HTERT RPE-1 (cell line): ENCODE results near the gene TOMM22.
"Not testable (repeated sequence)": the region's sequence is repeated elsewhere in the genome, so short reads cannot be mapped to it uniquely, and the experiment has no call there.

Experiments
- in situ Hi-C: fragments of 300-500 bp; cut with MboI; formaldehyde crosslinking; loops from 4 replicates; pipeline ENCODE4 v1.14.3; 2020; ENCODE audit warnings: low sequenced_read_pairs

The TOMM22 gene

DNA sequence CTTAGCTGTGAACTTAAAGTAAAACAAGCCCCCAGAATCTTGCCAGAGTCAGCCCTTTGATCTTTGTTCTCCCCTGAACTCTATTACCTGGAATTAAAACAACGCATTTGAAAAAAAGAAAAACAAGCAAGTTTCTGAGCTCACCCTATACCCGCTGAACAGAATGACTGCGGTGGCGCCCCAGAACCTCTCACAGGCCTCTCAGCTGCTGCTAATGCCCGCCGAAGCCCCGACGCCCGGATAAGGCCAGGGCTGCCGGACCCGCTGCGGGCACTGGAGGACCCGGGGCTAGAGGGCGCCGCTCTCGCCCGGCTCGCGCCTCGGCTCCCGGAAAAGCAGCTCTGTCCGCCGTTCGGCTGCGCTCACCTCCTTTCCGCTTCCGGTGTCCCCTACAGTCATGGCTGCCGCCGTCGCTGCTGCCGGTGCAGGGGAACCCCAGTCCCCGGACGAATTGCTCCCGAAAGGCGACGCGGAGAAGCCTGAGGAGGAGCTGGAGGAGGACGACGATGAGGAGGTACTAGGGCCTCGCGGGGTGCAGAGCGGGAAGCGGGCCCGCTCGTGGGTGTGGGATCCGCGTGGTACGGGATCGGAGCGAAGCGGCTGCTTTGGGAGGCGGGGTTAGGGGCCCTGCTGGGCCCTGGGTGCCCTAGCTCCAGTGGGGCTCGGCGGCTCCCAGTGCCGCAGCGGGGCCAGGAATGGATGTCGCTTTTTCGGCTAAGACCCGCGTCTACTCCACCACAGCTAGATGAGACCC lies at the start of gene TOMM22:
Gene TOMM22 (plus strand): TSS at position 376 of the 754 bp plus-strand sequence. CDS start 22 bp downstream, at position 398.
- in situ Hi-C loops: no loop called here

DNA sequence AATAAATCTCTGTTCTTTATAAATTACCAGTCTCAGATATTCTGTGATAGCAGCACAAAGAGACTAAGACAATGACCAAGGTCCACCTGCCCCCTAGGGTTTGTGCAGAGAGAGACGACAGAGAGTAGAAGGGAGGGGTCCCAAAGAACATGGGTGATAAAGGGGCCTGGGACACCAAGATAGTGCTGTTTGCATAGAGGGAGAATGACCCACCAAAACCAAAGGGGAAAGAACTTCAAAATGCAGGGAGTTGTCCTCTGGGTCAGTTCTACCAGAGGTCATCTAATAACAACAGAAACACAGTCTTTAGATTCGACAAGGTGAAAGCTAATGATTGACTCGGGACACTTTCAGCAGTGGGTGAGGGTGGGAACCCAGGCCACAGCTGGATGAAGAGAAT lies 49.2 kb upstream of the TOMM22 start:
- in situ Hi-C loops: no loop called here

DNA sequence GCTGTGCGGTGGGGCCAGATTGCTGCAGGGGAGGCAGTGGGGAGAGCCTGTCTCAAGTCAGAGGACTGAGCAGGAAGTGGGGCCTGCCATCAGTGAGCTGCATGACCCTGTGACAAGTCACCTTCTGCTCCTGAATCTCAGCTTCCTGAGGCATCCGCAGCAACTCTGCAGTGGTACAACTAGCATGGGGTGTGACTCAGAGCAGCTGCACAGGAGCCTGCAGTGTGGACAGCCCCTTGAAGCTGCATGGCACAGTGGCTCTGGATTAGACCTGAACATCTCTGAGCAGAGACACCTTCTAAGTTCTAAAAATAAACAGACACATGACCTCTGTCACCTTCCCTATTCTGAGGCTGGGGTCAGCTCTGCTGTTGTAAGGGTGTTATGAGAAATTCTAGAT lies 43.5 kb upstream of the TOMM22 start:
- in situ Hi-C loops: no loop called here

DNA sequence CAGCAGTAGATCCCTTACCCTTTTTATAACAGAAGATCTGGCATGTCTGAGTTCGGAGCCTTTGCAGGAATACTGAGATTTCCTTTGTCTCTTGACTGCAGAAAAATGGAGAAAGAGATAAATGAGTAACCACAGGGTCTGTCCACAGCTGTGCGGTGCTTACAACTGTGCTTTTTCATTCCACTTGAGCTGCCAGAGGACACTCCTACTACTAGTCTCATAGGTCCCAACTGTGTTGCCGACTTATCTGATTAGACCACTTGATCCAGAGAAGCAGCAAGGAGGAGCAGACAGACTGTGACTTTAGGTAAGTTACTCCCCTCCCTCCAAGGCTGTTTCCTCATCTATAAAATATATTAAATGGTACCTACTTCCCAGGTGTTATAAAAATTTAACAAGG lies 43.0 kb upstream of the TOMM22 start:
- in situ Hi-C loops: no loop called here

DNA sequence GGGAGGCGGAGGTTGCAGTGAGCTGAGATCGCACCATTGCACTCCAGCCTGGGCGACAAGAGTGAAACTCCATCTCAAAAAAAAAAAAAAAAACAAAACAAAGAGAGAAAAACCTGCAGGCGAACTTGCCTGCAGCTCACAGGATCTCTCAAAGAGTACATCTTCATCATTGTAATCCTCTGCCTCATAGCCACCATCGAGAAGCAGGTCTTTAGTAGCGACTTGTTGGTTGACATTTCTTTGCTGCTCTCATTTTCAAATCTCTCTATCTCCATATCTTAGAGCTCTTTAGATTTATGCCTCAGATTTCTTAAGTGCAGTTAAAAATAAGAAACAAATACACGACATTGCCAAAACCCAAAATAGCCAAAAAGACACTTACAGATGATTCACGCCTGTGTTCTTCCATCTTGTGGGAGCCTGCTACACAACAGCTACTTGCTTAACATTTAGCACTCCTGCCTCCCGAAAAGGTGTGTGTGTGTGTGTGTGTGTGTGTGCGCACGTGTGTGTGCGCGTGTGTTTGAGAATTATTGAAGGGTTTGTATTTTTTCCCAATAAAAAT lies 40.2 kb upstream of the TOMM22 start:
- in situ Hi-C loops: no loop called here

DNA sequence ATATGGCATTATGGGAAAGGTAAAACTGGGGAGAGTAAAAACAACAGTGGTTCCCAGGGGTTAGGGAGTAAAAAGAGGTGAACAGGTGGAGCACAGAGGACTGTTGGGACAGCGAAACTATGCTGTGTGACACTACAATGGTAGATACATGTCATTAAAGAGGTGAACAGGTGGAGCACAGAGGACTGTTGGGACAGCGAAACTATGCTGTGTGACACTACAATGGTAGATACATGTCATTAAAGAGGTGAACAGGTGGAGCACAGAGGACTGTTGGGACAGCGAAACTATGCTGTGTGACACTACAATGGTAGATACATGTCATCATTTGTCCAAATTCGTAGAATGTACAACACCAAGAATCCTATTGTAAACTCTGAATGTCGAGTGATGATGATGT lies 37.5 kb upstream of the TOMM22 start:
- in situ Hi-C loops: not testable (repeated sequence)

DNA sequence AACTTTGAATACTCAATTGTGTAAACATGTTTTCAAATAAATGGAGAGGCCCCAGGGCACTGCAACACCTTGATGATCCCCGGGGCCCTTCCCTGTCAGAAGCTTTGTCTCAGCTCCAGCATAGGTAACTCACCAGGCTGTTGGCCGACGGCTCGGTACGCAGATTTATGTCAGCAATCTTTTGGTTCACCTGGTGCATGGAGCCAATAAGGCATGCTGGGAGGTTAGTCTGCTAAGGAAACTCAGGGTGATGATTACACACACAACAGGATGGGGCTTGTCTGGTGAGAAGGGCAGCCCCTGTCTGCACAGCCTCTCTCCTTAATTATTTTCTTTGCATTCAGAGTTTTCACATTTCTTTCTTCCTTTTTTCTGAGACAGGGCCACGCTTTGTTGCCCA lies 36.3 kb upstream of the TOMM22 start:
- in situ Hi-C loops: no loop called here

DNA sequence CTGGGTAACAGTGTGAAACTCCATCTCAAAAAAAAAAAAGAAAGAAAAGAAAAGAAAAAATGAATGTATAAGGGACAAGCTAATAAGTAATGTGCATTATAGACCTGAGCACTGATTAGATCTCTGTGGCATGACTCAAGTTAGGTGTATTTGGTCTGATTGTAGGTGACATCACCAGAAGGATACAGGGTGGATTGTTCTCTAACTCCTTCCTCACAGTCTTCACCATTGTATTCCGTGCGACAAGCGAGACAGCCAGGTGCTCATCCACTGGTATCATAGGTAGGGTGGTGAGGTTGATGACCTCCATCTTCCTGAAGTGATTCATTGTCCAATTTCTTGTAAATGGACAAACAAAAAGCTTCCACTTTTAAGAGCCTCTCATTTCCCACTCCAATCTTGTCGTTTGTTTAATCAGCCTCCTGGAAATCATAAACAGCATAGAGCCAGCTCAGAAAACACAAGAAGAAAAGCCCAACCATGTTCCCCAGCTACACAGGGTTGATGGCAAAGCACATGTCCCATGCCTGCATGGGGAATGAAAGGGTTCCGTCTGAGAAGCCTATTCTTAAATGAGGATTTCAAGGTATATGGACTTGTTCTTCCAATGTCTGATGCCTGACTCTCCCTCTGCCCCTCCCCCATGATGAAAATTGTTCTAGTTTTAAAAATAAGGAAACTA lies 31.8 kb upstream of the TOMM22 start:
- in situ Hi-C loops: no loop called here

DNA sequence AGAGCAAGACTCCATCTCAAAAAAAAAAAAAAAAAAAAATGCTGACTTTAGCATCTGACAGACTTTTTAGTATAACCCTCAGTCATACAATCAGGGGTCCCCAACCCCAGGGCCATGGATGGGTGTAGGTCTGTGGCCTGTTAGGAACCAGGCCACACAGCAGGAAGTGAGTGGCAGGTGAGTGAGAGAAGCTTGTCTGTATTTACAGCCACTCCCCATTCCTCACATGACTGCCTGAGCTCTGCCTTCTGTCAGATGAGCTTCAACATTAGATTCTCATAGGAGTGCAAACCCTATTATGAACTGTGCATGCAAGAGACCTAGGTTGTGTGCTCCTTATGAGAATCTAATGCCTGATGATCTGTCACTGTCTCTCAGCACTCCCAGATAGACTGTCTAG lies 28.9 kb upstream of the TOMM22 start:
- in situ Hi-C loops: no loop called here

DNA sequence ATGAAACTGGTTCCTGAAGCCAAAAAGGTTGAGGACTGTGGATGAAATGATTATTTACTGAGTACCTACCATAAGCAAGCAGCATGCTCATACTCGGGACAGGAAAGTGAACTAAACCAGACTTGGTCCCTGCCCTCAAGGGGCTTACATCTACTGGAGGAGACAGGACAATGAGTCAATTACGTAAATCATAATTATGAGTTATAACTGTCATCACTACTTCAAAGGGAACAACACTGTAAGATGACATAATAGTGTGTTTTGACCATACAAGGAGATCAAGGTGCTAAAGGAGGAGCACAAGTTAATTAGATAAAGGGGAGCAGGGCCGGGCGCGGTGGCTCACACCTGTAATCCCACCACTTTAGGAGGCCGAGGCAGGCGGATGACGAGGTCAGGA lies 28.0 kb upstream of the TOMM22 start:
- in situ Hi-C loops: no loop called here

DNA sequence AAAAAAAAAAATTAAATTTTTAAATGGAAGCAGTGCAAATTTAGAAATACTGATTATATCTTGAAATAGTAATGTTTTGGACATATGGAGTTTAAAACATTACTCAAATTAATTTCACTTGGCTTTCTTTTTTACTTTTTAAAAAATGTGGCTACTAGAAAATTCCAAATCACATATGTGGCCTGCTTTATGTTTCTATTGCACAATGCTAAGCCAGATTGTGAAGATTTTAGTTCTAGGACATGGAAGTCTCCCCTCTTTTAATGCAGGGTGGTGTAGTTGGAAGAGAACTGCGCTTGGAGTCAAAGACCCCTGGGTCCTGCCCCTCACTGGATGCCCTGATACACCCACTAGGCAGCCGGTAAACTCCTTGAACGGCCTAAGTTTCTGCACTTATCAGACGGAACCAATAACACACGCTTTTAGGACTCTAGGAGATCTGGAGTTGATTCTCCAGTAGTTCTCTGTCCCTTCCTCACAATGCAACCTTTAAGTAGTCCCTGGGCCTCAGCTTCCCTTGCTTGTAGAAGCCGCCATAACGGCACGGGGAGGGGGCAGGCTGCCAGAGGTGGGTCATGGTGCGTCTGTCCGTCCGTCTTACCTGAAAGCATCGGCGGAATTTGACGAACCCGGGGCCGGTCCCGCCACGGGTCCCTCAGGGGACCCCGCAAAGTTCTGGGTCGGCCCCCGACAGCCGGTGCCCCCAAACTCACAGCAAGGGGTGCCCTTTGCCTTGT lies 26.1 kb upstream of the TOMM22 start:
- in situ Hi-C loops: no loop called here

DNA sequence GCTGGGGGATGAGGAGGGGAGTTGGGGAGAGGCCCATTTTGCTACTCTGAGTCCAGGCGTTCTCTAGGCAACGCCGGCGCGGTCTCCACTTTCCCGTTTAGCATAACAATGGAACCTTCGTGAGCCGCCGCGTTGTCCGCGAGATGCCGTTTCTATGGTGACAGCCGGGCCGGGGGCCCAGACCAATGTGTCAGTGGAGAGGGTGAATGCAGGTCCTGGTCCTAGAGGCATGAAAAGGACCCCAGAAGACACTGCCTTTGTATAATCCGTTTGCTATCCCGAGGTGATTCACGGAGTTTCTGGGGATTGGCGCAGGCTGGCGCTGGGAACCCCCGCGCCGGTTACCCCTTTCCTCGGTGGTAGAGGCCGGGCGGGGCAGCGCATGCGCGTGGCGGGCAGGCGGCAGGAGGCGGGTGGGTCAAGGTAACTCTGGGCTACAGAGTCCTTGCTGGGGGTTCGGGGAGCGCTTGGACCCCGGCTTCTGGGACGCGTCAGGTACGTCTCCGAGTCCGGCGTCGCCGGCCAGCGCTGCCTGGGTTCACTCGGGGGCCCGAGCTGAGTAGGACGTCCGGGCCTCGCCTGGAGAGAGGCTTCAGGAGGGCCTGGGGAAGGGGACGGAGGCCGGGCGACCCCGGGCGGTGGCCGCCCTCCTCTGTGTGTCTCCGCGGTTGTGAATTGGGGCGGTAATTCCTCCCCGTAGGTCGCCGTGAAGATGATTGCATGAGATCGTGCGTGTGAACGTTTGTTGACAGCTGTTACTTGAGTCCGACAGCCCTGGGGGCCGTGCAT lies 25.3 kb upstream of the TOMM22 start, which contains the start of the genes CBY1 and FAM227A:
Gene CBY1 (plus strand): TSS at position 383 of the 789 bp plus-strand sequence. CDS start 11,417 bp downstream, outside the sequence.
Gene FAM227A (minus strand): TSS at position 137 of the 789 bp plus-strand sequence. CDS start 6,224 bp downstream, outside the sequence.
- in situ Hi-C loops: no loop called here

DNA sequence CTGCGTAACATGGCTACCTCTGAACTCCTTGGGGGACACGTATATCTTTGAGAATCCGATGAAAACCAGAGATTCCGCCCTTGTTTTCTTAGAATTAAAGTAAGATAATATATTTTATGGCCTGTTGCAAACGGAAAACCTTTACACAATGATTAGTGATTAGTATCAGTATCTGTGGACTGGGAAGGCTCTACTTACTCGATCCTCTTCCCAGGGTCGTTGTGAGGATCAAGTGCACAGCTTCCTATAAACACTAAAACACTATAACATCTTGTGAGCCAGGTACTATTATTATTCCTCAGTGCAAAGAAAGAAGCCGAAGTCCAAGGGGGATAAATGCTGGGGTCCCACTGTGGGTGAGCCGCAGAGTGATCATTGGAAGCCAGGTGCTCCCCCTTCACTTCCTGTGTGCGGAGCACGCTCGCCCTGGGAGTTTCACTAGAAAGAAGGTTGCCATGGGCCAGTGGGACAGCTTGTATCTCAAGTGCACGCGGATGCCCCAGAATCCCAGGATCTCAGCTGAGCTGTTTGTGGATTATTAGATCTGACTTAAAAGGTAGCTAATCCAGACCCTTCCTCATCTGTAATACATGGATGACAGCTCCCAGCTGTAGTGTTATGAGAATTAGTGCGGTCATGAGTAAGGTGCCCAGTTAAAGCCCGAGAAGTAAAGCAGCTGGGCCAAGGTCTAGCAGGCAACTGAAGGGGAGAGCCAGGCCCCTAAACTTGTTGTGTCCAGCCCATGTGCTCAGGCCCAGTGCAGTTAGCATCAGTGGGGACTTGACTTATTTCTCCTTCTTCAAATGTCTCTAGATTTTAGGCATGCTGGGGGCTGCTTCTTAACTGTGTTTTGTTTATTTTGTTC lies 24.5 kb upstream of the TOMM22 start:
- in situ Hi-C loops: no loop called here

DNA sequence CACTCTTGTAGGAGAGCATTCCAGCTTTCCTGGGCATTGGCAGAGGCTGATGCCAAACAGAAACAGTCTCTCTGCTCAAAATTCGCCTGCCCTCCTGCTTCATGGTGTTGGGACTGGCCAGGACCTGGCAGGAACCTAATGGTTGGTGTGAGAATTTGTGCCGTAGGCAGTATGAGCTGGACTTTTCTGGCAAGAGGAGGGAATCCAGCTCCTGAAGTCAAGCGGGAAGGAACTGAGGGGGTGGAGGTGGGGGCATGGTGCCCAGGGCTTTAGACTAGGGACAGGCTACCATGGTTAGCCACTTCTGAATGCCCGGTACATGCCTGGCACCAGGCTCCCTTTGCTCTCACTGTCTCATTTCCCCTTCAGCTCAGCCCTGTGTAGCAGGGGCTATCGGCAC lies 6.9 kb upstream of the TOMM22 start:
- in situ Hi-C loops: no loop called here

DNA sequence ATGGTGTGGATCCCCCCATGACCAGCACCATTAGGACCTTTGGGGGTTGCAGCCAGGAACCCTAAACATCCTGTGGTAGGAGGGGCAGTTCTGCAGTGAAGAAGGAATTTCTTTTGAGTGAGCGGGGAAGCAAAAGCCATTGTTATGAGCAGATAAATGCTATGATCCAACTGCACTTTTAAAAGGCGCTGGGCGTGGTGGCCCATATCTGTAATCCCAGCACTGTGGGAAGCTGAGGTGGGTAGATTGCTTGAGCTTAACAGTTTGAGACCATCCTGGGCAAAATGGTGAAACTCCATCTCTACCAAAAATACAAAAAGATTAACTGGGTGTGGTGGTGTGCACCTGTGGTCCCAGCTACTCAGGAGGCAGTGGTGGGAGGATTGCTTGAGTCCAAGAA lies 5.9 kb upstream of the TOMM22 start:
- in situ Hi-C loops: no loop called here

DNA sequence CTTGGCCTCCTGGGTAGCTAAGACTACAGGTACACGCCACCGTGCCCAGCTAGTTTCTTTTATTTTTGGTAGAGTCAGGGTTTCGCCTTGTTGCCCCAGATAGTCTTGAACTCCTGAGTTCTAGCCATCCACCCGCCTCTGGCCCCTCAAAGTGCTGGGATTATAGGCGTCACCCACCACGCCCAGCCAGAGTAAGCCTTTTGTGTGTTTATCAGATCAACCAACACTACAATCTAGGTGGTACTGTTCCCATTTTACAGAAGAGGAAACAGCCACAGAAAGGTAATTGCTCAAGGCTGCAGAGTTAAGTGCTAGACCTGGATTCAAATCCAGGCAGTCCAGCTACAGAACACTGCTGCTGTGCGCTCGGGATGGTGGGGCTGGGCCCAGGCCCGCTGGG lies 3.1 kb downstream of the TOMM22 start:
- in situ Hi-C loops: no loop called here

DNA sequence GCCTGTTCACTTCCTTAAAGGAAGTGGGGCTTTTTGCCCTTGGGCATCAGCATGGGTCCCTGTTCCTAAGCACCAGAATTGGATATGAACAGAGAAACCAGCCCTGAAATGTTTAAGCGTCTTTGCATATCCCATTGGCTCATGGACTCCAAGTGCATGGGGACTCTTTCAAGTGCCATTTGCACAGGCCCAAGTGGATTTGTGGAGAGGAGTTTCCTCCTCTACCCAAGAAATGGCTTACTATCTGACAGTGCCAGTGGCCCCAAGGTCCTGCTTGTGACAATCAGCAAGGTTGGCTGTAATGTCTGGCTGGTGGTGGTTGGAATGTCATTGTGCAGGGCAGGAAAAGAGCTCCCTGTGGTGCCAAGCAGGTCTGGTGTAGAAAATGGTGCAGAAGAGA lies 4.0 kb downstream of the TOMM22 start:
- in situ Hi-C loops: no loop called here

DNA sequence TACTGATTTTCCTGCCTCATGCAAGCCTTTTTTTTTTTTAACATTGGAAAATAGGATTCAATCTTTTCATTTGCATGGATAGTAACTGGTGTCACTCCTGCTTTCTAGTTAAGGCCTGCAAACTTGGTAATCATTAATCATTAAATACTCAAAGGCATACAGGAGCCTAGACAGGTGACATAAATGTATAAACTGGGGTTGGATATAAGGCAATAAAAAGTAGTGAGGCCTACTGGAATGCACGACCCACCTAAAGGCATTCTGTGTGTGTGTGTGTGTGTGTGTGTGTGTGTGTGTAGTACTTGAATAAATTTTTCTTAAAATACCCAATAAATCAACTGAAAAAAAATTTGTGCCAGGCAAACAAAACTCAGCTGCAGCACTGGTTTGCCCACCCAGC lies 7.9 kb downstream of the TOMM22 start:
- in situ Hi-C loops: no loop called here

DNA sequence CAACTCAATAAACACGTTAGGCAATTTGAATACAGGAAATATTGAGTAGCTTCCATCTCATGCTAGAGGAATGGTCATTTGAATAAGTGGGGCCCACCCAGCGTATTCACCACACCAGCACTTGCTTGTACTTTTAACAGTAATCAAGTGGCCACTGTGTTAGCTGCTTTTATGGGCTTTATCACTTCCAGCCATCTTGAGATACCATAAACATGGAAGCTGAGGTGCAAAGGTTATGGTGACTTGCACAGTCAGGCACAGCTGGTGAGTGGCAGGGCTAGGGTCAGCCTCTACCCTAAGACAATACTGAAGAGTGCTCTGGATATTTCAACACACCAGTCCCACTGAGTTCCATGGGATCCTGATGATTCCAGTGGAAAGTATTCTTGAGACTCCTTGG lies 12.3 kb downstream of the TOMM22 start:
- in situ Hi-C loops: no loop called here

DNA sequence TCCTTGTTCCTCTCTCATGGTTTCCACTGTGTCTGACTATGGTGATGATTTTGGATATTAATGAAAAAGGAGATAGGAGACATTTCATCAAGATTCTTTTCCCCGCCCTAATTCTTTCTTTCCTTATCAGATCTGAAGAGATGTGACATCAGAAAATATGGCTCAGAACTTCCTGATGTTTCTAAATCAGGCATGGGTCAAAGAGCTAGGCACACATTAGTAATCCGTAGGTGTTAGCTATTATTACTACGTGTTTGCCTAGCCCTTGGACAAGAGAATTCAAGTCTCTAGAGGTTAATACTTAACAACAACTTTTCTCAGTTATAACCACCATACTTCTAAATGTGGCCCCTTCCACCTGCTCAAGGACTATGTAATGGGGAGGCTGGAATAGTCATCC lies 13.2 kb downstream of the TOMM22 start:
- in situ Hi-C loops: no loop called here
